WTC11 (cell line): ENCODE measurements around the gene P3H3.
A peak's percentile ranks its signal among the peaks of the same experiment; 100 is the strongest.

ENCODE experiments used
- CTCF ChIP-seq: fragments of 200-600 bp; IDR thresholded peaks from 2 replicates; pipeline ENCODE4 v1.8.0; 2022; ENCODE audit warnings: antibody characterized with exemption
- E2F1 ChIP-seq: sonication (generic); formaldehyde crosslinking; IDR thresholded peaks from 2 replicates; pipeline ENCODE4 v1.8.0; 2022; ENCODE audit warnings: mild to moderate bottlenecking, missing genetic modification reagents
- ETV6 ChIP-seq: sonication (generic); formaldehyde crosslinking; IDR thresholded peaks from 2 replicates; pipeline ENCODE4 v1.8.1; 2022; ENCODE audit warnings: mild to moderate bottlenecking, missing genetic modification reagents
- FOXK1 ChIP-seq: sonication (generic); formaldehyde crosslinking; IDR thresholded peaks from 2 replicates; pipeline ENCODE4 v1.8.0; 2022; ENCODE audit warnings: mild to moderate bottlenecking, moderate library complexity, missing genetic modification reagents
- FOXP1 ChIP-seq: sonication (generic); formaldehyde crosslinking; IDR thresholded peaks from 2 replicates; pipeline ENCODE4 v1.8.0; 2022; ENCODE audit warnings: missing genetic modification reagents, mild to moderate bottlenecking, moderate library complexity, borderline replicate concordance
- IRF1 ChIP-seq: sonication (generic); formaldehyde crosslinking; IDR thresholded peaks from 2 replicates; pipeline ENCODE4 v1.8.0; 2023; ENCODE audit warnings: missing genetic modification reagents
- JUN ChIP-seq: sonication (generic); formaldehyde crosslinking; IDR thresholded peaks from 2 replicates; pipeline ENCODE4 v1.8.0; 2023; ENCODE audit warnings: mild to moderate bottlenecking, missing genetic modification reagents
- NR2C2 ChIP-seq: sonication (generic); formaldehyde crosslinking; IDR thresholded peaks from 2 replicates; pipeline ENCODE4 v1.8.0; 2022; ENCODE audit warnings: mild to moderate bottlenecking, missing genetic modification reagents
- RELA ChIP-seq: sonication (generic); formaldehyde crosslinking; IDR thresholded peaks from 2 replicates; pipeline ENCODE4 v1.8.1; 2022; ENCODE audit warnings: missing genetic modification reagents, mild to moderate bottlenecking, borderline replicate concordance
- TCF7 ChIP-seq: sonication (generic); formaldehyde crosslinking; IDR thresholded peaks from 2 replicates; pipeline ENCODE4 v1.8.0; 2022; ENCODE audit warnings: mild to moderate bottlenecking, low read depth, missing genetic modification reagents, moderate library complexity
- TEAD1 ChIP-seq: sonication (generic); formaldehyde crosslinking; IDR thresholded peaks from 2 replicates; pipeline ENCODE4 v1.8.0; 2022; ENCODE audit warnings: mild to moderate bottlenecking, missing genetic modification reagents
- USF2 ChIP-seq: sonication (generic); formaldehyde crosslinking; IDR thresholded peaks from 2 replicates; pipeline ENCODE4 v1.8.1; 2023; ENCODE audit warnings: mild to moderate bottlenecking, missing genetic modification reagents, moderate library complexity
- ZNF263 ChIP-seq: sonication (generic); formaldehyde crosslinking; IDR thresholded peaks from 2 replicates; pipeline ENCODE4 v1.8.1; 2022; ENCODE audit warnings: low read depth, mild to moderate bottlenecking, moderate library complexity, missing genetic modification reagents

GRCh38 chr12:6873094-6874014 is 45.1 kb downstream of the P3H3 start, which contains the start of gene SPSB2:
- TF ChIP-seq ZNF263 (CRISPR knock-in tag) (no peak), CTCF (no peak), FOXP1 (CRISPR knock-in tag) (no peak), JUN (no peak), E2F1 (CRISPR knock-in tag) (no peak), TEAD1 (CRISPR knock-in tag) (peak; percentile 47; the same call in 1 of the 2 replicates), TCF7 (no peak), USF2 (CRISPR knock-in tag) (peak; percentile 39; the same call in 1 of the 2 replicates), ETV6 (CRISPR knock-in tag) (0 out of 2 replicates have a peak, but pooled peaks have one; percentile 72), IRF1 (no peak), FOXK1 (CRISPR knock-in tag) (0 out of 2 replicates have a peak, but pooled peaks have one; percentile 32), NR2C2 (CRISPR knock-in tag) (no peak), RELA (no peak)
